Ovary (tissue), 9 donors: Measurements from ENCODE around the gene SMARCAL1. TPM values are rescaled to one million over a fixed set of nuclear protein-coding genes. Genes with fewer than 3 reads are reported as not detected.

Source experiments
- DNase-seq, 5 donors: peaks; one replicate each; pipeline ENCODE4 v3.0.0-alpha.2; 2019 to 2020
- H3K27ac ChIP-seq, 2 donors: fragments of 200-600 bp; one replicate each; pipeline versions ENCODE4 v1.5.1 to v1.8.0; 2019 to 2022
- H3K27me3 ChIP-seq: fragments of 200-600 bp; one replicate; pipeline ENCODE4 v1.8.0; 2022
- H3K36me3 ChIP-seq: fragments of 200-600 bp; sonication (generic); one replicate; pipeline ENCODE4 v1.5.1; 2019
- H3K4me1 ChIP-seq: one replicate; pipeline ENCODE4 v1.8.1; 2013; ENCODE audit warnings: mild to moderate bottlenecking, moderate library complexity; ENCODE audit not compliant: insufficient read depth
- H3K4me3 ChIP-seq: fragments of 200-600 bp; sonication (generic); one replicate; pipeline ENCODE4 v1.5.1; 2017
- H3K9me3 ChIP-seq, 2 donors: fragments of 200-600 bp in 1 of 2; sonication (generic) in 1 of 2; one replicate each; pipeline versions ENCODE4 v1.5.1 to v1.8.1; 2013 to 2019; ENCODE audit warnings: mild to moderate bottlenecking in 1 of 2, moderate library complexity in 1 of 2
- EP300 ChIP-seq: sonication (generic); formaldehyde crosslinking; IDR thresholded peaks from one replicate; pipeline ENCODE4 v1.6.1; 2017; ENCODE audit warnings: antibody characterized with exemption
- POLR2A ChIP-seq: fragments of 450-650 bp; IDR thresholded peaks from one replicate; pipeline ENCODE4 v1.6.1; 2017; ENCODE audit warnings: antibody characterized with exemption, mild to moderate bottlenecking, moderate library complexity
- WGBS, 3 donors: extraction: QIAGEN DNeasy Blood & Tissue Kit in 1 of 3; methylation state at CpG; one replicate each; pipeline versions ENCODE4 v1.1.5 to v1.1.7; 2013 to 2017; 5-methylcytosine and 5-hydroxymethylcytosine counted together
- intact Hi-C, 4 donors: fragments of 100-400 bp; cut with DNase I; formaldehyde crosslinking; loops; one replicate each; pipeline versions ENCODE4 v1.11.0 to v1.15.1; 2022 to 2023
- polyA plus RNA-seq, 2 donors: library from polyadenylated mRNA; stranded (reverse); fragments of 200-250 nt in 1 of 2; fragments of 350-450 nt in 1 of 2; fragmentation: Illumina TruSeq in 1 of 2; extraction: RNeasy Lipid Tissue Mini Kit (QIAGEN cat#74804) in 1 of 2; gene quantifications; one replicate each; pipeline ENCODE4 v1.2.3, GENCODE V29; 2013 to 2014
- total RNA-seq, 7 donors: library from RNA; depleted of rRNA in 2 of 7; stranded (reverse); fragments of >200 nt in 2 of 7; fragmentation: NEBNext Ultra II Directional in 3 of 7; extraction: Animal tissue kit (Norgen Biotek cat#: 25700) in 3 of 7; gene quantifications; one replicate each; pipeline versions ENCODE4 v1.1.0 to v1.2.4, GENCODE V29; 2016 to 2023
- TF ChIP-seq, protein P1 (sequence below), 3 donors: fragments of 450-650 bp in 2 of 3; fragments of 200-600 bp in 1 of 3; IDR thresholded peaks; one replicate each; pipeline versions ENCODE4 v1.5.1 to v1.8.0; 2016 to 2022; ENCODE audit warnings: antibody characterized with exemption in 3 of 3, mild to moderate bottlenecking in 1 of 3
- donor health status: DM: no; HTN: no; CAD: no; lungs with moderate emphysema.
- donor health status: DM: no; HTN: no; CAD: no.
- donor health status: Bipolar disorder and iron deficiency.
- donor health status: DM: yes; HTN: yes; CAD: no.
- donor health status: DM: no; HTN: no; CAD: no.
- donor health status: DM: yes; HTN: yes; CAD: no.

The SMARCAL1 gene
- total and polyA plus RNA-seq, 9 donors: 11.1 to 29.1 (median 20.9) TPM

DNA sequence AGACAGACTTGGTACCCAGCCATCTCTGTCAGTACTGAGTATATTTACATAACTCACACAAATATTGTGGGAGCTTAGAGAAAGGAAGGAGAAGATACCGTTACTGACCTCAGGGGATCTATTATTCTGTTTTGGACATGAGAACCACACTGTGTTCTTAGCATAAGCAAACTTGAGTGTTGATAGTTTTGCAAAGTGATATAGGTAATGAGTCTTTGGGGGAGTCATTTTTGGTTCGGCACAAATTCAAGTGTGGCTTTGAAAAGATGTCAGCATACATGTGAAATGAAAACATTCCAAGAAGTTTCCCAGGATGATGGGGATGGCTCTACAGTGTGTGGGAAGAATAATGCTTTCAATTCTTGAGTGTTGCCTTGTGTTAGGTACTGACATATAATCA, 24.1 kb downstream of the SMARCAL1 start:
- TF ChIP-seq, protein P1, sequence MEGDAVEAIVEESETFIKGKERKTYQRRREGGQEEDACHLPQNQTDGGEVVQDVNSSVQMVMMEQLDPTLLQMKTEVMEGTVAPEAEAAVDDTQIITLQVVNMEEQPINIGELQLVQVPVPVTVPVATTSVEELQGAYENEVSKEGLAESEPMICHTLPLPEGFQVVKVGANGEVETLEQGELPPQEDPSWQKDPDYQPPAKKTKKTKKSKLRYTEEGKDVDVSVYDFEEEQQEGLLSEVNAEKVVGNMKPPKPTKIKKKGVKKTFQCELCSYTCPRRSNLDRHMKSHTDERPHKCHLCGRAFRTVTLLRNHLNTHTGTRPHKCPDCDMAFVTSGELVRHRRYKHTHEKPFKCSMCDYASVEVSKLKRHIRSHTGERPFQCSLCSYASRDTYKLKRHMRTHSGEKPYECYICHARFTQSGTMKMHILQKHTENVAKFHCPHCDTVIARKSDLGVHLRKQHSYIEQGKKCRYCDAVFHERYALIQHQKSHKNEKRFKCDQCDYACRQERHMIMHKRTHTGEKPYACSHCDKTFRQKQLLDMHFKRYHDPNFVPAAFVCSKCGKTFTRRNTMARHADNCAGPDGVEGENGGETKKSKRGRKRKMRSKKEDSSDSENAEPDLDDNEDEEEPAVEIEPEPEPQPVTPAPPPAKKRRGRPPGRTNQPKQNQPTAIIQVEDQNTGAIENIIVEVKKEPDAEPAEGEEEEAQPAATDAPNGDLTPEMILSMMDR (IDR thresholded peaks at IDR 0.05): no peak
- no peak for TF ChIP-seq POLR2A
- no peak for TF ChIP-seq EP300
- whole genome bisulfite sequencing, 3 donors: 12 to 29% (median 20%) methylated on average over 2 of the region's 2 CpGs
- intact Hi-C loops: no loop called here

DNA sequence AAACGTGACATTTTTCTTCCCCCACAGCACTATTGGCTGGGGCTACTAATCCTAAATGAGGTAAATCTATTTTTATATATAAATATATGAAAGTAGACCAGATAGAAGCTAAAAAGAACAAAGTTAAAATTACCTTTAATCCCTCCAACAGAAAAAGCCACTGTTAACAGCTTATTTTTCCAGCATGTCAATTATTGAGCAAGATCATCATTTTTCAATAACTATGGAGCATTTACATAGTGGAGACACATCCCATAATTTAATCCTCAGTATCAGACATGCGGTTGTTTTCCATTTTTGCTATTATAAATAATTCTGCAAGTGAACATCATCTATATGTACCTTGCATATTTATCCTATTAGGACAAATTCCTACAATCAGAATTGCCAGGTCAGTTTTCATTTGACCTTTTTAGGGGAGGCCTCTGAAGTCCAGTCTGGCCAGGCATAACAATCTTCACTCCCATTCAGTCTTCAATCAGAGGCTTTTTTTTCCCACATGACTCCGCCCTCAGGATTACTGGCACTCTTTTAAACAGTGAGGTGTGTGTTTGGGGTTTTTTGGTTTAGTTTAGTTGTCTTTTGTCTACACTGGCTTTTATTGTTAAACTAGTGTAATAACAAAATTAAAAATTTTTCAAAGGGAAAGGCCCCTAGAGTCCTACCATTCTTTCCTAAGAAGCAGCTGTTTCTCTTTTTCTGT, 29.2 kb downstream of the SMARCAL1 start:
- WGBS, 3 donors: 79 to 98% (median 95%) methylated on average over 3 of the region's 3 CpGs
- no peak for DNase-seq
- intact Hi-C loops: no loop called here
- H3K36me3 ChIP-seq: no peaks in the 10 kb centered on the region
- no peaks in the 10 kb centered on the region for H3K4me1 ChIP-seq
- no peak overlapping the region for H3K4me3 ChIP-seq
- no peak overlapping the region for H3K27ac ChIP-seq
- no peaks in the 10 kb centered on the region for H3K9me3 ChIP-seq
- TF ChIP-seq EP300 (no peak), POLR2A (no peak)
- TF ChIP-seq, protein P1 (IDR thresholded peaks at IDR 0.05): no peak
- no peaks in the 10 kb centered on the region for H3K27me3 ChIP-seq

More for the DNA sequence above, 24.1 kb downstream of the SMARCAL1 start:
- no peak for DNase-seq
- Histone ChIP-seq H3K4me3 (no peak overlapping the region), H3K9me3 (no peaks in the 10 kb centered on the region), H3K27ac (no peak overlapping the region), H3K27me3 (no peaks in the 10 kb centered on the region), H3K4me1 (no peaks in the 10 kb centered on the region), H3K36me3 (no peaks in the 10 kb centered on the region)

DNA sequence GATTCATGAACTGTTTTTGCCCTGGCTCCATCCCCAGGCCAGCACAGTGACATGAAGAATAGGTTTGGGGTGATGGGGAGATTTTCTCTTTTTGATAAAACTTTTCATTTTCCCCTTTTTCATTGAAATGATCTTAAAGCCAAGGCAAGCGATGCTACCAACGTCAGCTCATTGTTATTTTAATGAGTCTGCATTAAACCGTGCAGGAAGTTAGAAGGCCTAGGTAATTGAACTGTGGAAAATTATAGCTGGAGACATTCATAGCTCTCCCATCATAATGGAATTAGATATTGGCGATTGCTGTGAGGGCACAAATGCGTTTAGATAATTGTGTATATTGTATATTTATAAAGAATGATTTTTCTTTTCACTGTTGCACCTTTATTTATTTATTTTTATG, 33.2 kb downstream of the SMARCAL1 start:
- Histone ChIP-seq H3K4me3 (no peak overlapping the region), H3K36me3 (no peaks in the 10 kb centered on the region), H3K4me1 (no peaks in the 10 kb centered on the region), H3K27ac (no peak overlapping the region), H3K9me3 (no peaks in the 10 kb centered on the region), H3K27me3 (no peaks in the 10 kb centered on the region)
- WGBS, 3 donors: 87 to 90% (median 90%) methylated on average over 5 of the region's 5 CpGs
- intact Hi-C loops: no loop called here
- TF ChIP-seq, protein P1 (IDR thresholded peaks at IDR 0.05): no peak
- no peak for TF ChIP-seq EP300
- TF ChIP-seq POLR2A: no peak
- no peak for DNase-seq

DNA sequence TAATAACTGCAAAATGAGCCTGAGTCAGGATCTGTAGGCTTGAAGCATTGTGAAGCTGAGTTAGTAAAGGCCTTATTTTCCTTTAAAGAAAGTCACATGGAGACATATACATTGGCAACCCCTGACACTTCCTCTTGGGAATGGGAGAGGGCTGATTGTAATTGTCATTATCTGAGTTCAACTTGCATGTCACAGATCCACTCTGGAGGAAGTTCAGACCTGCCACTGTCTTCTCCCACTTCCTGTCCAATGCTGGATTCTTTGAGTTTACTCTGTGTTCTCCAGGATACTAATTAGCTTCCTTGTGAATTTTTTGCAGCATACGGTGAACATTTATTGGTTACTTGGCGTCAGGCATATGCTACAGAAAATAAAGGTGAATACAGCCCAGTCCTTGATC, 34.1 kb downstream of the SMARCAL1 start:
- no peaks in the 10 kb centered on the region for H3K4me1 ChIP-seq
- no peak overlapping the region for H3K4me3 ChIP-seq
- no peak for TF ChIP-seq POLR2A
- no peak for TF ChIP-seq EP300
- TF ChIP-seq, protein P1 (IDR thresholded peaks at IDR 0.05): no peak
- no peaks in the 10 kb centered on the region for H3K27me3 ChIP-seq
- H3K27ac ChIP-seq: no peak overlapping the region
- WGBS, 3 donors: 85 to 93% (median 86%) methylated on average over 2 of the region's 2 CpGs
- H3K9me3 ChIP-seq: no peaks in the 10 kb centered on the region
- no peak for DNase-seq
- no peaks in the 10 kb centered on the region for H3K36me3 ChIP-seq
- intact Hi-C loops: no loop called here
